GM19240 (cell line): ENCODE measurements around the gene ROR2.

Experiments
- DNase-seq: peaks from one replicate; pipeline ENCODE4 v3.0.0; 2011; ENCODE audit warnings: low spot score; ENCODE audit not compliant: insufficient read length

Gene ROR2

DNA sequence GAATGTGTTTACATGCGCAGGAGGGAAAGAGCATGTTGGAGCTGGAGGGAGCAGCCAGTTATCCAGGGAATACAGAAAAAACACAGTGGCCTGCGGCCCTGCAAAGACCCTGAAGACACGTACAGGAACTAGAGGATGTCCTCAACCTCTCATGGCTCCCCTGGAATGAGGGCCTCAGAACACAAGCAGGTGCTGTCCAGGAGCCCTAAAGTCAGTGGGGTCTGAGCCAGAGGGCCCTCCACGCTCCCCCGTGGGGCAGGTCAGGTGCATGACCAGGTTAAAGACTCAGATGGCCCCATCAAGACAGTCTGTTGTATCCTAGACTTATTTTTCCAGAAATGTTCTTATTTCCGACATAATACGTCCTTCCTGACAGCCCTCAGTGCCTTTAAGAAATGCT is 106.9 kb downstream of the ROR2 start:
- no peak for DNase-seq

DNA sequence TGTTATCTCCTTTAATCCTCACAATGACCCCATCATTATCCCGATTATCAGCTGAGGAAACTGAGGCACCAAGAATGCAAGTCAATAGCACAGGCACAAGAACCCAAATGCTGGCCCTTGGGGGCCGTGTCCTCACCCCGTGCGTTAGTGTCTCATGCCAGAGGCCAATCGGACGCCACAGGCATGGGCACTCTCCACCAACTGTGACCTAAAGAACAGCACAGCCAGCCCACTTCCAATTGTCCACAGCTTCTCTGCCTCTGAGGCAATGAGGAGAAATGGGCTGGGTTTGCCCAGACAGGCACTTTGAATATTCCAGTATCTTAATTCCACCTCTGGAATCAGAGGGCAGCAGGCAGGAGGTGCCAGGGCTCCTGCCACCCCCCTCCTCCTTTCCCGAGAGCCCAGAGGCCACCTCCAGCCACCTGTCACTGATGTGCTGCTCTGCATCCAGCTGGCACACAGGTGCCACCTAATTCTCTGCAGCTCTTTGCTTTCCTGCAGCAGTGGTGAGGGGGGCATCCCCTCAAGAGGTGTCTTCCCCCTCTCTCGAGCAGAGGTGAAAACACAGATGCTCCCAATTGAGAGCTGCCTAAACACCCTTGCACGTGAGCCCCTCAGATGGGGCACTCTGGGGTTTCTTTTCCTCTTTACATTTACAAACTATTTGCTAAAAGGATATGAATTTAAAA is 107.5 kb downstream of the ROR2 start:
- DNase-seq, result no peak

DNA sequence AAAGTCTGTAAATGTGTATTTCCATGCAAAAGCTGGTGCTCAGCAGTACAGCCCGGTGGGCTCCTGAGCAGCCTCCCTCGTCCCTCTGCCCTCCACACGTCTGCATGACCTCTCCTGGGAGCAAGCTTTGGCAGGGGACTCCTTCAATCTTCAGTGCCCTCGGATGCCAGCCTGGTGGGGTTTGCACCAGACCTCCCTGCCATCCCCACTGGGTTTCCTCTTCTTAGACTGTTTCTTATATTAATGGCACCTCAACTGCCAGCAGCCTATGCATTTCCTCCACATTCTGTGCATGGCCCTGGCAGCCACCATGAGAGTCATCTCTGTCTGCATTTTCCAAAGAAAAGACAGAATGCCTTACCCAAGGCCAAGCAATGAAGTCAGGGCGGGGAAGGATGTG is 108.4 kb downstream of the ROR2 start:
- DNase-seq, result no peak

DNA sequence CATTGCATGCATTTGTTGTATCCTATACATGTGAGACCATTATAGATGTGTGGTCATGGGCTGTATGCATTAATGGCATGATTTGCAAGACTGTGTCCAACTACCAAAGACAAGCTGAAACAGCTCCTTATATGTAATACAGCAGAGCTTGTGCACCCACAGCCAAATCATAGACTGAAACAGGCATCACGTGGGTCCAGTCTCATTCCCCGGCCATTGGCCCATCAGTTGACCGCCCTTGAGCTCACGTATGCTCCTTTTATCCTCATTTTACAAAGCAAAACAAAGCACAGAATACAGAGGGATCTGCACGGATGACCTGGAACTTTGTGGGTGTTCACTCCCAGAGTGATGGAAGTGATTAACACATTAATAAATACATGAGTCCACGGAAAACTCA is 109.1 kb downstream of the ROR2 start:
- DNase-seq, result no peak

DNA sequence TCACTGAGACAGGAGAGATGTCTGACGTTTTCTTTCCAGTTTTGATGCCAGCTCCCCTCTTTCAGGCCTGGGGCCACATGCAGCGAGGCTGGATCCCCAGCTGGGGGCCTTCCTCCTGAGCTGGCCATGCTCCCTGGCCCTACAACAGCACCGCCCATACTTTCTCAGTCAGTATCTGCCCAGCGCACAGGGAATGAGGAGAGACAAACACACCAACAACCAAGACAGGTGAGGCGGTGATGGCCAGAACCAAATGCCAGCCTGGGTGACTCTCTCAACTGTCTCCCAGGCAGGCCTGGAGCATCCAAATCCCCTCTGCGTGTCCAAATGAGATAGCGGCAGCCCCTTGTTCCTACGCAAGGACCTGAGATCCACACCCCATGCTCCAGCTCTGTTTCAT is 109.6 kb downstream of the ROR2 start:
- no peak for DNase-seq

DNA sequence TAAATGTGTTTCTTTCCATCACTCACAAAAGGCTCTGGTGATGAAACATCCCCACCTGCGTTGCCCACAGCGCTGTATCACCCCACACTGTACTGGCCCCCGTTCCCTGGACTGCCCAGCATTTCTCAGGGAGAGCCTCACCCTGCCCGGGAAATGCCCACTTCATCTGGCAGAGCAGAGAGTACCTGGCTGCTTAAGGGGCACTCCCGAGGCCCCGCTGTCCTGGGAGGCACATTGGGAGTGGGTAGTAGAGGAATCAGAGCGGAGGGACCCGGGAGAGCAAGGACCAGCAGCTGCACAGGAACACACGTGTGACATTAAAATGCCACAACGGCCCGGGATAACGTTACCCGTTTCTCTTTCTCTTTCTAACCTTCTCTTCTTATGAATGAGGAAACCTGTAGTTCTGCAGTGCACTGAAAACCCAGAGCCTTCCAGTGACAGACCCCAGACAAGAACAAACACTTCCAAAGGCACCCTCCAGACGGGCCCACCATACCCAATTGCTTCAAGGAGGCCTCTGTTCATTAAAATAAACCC is 110.0 kb downstream of the ROR2 start:
- no peak for DNase-seq

DNA sequence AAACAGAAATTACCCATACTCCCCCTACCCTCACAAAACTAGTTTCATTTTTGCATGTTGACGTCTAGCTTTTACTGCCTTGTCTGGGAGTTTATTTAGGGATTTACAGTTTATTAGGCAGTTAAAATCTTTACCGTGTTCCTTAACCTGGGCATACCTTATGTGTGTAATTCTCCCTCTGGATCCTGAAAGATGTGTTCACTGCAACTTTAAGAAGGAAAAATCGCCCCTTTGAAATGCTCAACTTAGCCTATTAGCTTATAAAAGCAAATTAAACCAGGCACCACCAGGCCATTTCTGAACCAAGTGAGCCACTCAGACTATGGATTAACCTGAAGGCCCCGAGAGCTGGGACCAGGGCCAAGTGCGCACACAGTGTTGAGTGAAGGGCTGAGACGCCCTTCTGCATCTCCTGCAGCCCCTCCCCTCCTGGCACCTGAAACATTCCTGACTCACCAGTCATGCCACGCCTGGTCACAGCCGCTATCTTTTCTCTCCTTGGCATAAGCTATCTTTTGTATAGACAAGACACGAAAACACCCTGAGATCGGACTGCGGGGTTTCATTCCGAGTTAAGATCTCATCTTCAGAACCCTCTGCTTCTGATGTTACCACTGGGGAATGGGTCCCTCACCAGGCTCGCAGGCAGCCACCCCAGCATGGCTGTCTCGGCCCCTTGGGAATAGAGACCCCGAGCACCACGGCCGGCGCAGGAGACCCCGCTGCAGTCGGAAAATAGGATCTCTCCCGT is 111.9 kb downstream of the ROR2 start:
- DNase-seq, result no peak

DNA sequence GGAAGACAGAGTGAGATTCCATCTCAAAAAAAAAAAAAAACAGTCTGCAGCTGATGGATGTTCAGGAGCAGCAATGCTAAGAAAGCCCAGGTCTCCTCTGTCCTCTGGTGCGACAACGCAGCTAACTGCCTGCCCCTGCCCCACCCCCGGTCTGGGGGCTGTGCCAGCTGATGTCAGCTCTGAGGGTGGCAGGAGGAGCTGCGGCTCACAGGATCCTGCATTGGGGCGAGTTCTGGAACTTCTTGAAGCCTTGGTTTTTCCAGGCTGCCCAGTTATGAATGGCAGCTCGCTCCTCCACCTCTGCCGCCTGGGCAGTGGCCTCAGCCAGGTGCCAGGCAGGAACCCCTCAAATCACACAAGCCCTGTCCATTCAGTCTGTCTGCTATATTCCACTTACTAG is 113.5 kb downstream of the ROR2 start:
- no peak for DNase-seq

DNA sequence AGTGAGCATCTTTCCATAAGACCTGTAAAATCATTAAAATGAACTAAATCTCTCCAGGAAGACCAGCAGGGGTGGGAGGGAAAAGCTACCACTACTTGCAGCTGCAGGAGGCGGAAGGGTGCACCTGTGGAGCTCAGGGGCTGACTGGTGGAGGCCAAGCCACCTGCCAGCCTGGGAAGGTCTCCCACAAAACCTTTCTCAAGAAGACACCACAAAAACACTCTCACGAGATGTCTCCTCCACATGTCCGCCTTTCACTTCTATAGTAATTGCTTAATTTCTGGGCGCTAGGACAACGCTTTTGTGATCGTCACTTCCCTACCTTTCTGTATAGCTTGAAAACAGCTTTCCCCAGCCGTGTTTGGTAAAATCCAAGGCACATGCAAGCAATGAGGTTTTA is 114.4 kb downstream of the ROR2 start:
- no peak for DNase-seq

DNA sequence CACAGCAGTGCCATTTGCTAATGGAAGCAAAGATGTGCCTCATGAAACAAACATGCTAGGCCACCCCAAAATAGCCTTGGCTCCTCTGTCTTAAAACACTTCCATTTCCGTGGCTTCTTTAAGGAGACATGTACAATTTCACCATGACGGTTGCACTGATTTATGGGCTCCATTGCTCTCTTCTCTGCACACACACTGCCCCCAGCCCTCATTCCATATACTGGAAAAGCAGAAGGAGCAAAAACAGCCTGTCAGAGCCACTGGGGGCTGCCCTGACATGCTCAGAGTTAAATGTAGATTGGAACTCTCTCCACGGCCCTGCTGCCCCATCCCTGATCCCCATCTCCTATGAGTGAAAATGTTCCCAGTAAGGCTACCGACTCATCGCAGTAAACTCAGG is 114.8 kb downstream of the ROR2 start:
- DNase-seq, result no peak

DNA sequence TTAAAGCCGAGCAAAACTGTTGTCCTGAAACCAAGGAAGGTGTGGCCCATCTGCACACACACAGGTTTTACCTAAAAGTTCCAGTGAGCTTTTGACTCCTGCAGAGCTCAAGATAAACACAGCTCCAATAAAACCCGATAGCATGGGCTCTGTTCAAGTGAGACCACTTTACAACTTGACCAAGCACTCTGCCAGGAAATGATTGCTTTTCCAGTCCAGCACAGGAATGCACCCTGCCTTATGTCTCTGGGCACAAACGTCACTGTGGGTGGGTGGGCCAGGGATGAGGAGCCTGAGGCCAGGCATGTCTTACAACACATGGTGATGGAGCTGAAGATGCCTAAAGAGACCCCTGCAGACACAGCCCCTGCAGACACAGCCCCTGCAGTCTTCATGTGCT is 115.3 kb downstream of the ROR2 start:
- no peak for DNase-seq

DNA sequence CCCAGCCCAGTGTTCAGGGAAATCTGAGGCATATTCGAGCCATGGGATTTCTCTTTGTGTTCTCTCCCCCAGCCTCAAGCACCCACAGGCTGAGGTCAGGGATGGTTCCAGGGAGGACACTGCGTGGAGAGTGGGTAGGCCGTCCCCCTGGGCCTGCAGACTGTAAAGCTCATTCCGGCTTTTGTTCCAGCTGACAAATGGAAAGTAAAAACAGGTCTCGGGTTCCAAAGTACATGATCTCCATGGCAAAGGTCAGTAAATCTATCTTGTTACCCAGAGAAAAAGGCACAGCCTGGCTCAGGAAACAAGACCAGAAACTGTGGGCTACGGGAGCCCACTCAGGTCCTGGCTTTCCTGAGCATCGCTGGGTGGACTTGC is 116.2 kb downstream of the ROR2 start:
- no peak for DNase-seq

DNA sequence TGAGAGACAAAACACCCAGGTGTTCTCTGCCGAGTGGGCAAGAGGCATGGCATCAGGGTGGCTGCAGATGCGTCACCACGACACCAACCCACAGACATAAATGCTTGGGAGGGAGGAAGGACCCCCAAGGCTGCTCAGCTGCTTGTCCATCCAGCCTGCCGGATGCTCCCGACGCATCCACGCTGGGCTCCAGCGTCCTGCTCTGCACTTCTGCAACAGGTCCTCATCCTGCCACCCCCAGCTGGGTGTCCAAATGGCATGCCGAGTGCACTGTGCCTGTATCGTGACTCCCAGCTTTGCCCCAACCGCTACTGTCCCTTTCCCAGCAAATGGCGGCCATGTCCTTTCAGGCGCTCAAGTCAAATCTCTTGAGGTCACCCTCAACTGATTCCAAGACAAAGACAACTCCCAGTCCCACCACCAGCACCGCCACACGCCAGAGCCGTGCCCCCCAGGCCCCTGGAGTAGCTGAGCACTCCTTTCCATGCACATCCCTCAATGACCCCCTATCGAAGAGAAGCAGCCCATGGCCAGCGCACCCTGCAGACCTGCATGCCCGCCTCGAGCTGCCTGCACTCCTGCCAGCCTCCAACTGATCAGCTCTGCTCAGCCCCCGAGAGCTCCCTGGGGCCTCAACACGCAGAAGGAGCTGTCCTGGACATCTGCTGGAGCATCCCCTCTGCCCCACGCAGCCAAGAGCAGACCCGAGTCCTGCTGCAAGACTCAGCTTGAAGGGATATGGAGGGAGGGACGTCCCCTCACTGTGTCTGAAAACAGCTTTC is 116.7 kb downstream of the ROR2 start:
- no peak for DNase-seq

DNA sequence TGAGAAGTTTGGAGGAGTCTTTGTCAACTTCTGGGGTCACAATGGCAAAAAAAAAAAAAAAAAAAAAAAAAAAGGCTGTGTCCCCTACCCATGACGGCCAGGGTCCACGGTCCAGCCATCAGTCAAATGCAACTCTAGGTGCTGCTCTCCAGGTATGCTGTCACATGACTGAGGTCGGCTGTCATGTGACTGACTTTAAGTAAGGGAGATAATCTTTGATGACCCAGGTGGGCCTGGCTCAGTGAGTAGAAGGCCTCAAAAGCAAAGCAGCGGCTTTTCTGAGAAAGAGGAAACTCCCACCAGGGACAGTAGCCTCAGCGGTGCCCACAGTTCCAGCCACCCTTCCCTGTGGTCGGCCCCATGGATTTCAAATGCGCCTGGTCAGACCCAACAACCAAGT is 117.7 kb downstream of the ROR2 start:
- no peak for DNase-seq

DNA sequence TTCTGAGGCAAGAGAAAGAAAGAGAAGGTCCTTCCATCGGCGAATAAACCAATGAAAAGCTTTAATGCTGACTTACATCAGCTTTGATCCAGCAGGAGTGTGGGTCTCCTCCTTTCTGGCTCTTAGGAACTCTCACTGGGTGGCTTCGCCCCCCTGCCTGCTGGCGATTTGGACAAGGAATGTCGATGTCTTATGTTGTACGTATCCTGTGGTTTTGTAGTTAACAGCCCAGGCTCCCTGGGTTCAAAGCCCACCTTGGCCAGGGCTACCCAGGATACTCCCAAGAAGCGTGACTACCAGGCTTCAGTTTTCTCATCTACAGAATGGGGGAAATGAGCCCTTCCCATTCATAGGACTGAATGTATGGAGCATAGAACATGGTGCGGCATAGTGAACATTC is 124.2 kb downstream of the ROR2 start:
- DNase-seq, result no peak

DNA sequence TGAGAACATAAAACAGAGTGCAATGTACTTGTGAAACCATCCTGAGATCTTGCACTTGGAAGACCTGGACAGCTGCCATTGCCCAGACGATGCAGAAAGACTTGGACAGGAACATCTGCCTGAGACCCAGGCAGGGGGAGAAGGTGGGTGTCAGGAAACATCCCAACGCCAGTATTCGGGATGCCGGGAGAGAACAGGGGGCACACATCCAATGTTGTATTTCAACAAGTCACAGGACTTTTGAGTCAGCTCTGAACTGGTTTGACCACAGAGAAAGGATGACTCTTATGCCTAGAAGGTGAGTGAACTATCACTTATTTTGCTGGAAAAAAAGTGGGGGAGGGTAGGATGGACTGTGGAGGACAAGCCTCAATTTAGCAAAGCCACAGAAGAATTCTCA is 124.6 kb downstream of the ROR2 start:
- DNase-seq, result no peak

DNA sequence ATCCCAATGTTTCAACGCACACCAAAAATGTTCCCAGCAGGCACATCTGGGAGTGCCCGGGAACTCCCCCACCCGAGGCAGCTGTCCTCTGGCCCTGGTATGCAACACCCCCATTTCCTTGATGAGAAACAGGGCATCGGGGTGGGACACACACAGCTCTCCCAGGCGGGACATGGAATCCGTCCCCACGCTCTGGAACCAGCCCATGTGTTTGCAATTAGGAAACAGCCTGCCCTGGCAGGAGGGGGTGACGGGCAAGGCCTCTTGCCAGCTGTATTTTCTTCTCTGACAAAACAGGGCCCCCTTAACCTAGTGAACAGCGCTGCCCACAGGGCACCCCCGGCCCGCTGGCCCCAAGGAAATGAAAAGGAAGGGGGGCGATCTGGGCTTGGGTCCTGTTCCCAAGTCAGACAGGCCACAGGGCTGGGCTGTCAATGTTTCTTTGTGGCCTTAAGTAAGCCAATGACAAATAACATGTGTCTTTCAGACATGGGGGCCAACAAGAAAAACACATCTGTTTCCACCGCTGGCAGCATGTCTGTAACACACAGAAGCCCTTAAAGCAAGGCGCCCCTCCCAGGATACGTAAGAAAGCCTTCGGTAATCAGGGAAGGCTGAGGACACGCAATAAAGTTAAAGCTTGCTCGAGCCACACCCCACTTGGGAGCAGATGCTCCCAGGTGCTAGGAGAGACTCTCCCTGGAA is 125.3 kb downstream of the ROR2 start:
- no peak for DNase-seq

DNA sequence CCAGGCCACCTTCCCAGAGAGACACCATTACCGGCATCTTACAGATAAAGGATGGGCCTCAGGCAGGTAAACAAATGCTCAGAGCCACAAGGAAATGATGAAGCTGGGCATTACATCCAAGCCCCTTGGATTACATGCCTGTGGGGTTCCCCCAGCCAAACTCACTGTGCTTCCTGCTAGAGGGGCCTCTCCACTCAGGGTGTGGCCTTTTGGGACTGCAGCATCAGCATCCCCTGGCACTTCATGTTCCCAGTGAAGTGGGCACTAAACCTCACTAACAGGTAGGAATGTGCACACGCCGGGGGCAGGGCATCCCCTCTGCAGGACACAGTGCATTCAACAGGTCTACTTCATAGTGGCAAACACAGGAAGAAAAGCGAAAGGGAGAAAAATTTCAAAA is 125.9 kb downstream of the ROR2 start:
- DNase-seq, result no peak

DNA sequence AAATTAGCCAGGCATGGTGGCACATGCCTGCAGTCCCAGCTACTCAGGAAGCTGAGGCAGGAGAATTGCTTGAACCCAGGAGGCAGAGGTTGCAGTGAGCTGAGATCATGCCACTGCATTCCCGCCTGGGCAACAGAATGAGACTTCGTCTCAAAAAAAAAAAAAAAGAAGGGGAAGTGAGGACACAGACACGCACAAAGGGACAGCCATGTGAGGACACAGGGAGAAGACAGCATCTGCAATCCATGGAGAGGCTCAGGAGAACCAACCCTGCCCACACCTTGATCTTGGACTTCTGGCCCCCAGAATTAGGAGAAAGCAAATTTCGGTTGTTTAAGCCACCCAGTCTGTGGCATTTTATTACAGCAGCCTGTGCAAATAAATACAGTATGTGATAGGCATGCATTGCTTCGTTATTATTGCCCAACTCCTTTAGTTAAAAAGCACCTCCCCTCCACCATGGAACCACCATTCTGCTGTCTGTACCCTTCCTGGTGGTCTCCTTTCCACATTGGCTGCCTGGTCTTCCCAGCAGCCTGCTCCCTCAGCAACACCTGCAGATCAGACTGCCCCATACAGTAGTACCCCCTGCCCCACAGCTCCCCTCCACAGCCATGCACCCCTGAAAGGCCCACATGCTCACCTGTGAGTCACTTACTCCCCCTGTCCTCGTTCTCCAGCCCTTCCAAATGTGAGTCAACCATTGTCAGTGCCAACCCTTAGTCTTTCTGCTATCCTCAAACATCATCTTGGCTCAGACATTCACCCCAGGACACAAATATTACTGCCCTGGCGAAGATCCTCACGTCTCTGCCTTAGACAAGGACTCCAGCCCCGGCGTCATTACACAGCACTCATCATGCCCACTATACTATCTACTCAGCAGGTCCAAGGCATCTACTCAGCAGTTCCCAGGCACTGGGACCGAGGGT is 128.8 kb downstream of the ROR2 start:
- no peak for DNase-seq

DNA sequence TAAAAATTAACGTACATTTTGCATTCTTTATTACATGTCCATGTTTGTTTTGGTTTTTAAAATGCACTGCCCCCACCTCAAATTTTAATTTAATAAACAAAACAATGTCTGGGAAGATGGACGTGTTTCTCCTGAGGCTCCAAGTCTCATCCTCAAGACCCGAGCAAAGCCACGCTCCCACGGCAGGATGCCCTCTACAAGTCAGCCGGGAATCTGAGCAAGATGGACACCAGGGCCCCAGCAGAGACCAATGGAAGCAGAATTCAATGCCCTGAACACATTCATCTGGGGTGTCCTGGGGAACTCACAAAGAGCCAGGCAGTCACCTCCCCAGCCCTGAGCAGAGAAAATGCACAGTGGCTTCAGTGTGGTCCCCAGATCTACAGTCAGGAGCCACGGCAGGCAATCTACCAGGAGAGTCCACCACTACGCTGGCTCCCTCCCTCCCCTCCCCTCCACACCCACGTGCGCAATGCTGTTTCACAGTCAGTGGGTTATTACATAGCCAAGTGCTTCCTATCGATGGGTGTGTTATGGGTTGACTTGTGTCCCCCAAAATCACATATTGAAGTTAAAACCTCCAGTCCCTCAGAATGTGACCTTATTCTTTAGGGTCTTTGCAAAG is 129.8 kb downstream of the ROR2 start:
- no peak for DNase-seq
